Vagina (tissue), 2 donors: ENCODE results near the gene CHRNB4.

Experiments
- CTCF ChIP-seq, 3 experiments: fragments of 450-650 bp in 2 of 3; fragments of 200-600 bp in 1 of 3; sonication (generic) in 1 of 3; IDR thresholded peaks; one replicate each; pipeline ENCODE4 v1.5.1; 2017 to 2019; ENCODE audit warnings: antibody characterized with exemption in 3 of 3, mild to moderate bottlenecking in 2 of 3, moderate library complexity in 2 of 3
- POLR2A ChIP-seq, 2 donors: fragments of 450-650 bp; IDR thresholded peaks; one replicate each; pipeline ENCODE4 v1.6.1; 2017; ENCODE audit warnings: antibody characterized with exemption in 2 of 2, mild to moderate bottlenecking in 2 of 2, moderate library complexity in 2 of 2

GRCh38 chr15:78641749-78642275 lies 802 bp upstream of the CHRNB4 start:
- TF ChIP-seq CTCF (IDR thresholded peaks at IDR 0.05) (no peak), POLR2A (IDR thresholded peaks at IDR 0.05) (no peak)
